ENCODE results near the gene GNG13. TPM values are rescaled to one million over a fixed set of nuclear protein-coding genes. Genes with fewer than 3 reads are reported as not detected.
A peak's percentile ranks its signal among the peaks of the same experiment; 100 is the strongest.

The GNG13 gene
- total and polyA plus RNA-seq, 9 of the 15 experiments (the other 6 are each of a cell fraction or from before 2014, with no cell fraction given): not detected

- in situ Hi-C loops (cut with MboI) (no loop called here), intact Hi-C loops (cut with micrococcal nuclease) (no loop called here)
- H3K79me2 ChIP-seq (ENCODE audit: control insufficient read depth, insufficient read depth, low read length): peaks cover 16% of the 10 kb centered on the region
- H3K36me3 ChIP-seq (ENCODE audit: control insufficient read depth, insufficient read depth, low read length): peaks cover 69% of the 10 kb centered on the region; the same call in 2 of the 3 replicates
- H3K9me3 ChIP-seq (replicated peaks; ENCODE audit: control insufficient read depth, insufficient read depth, low read depth, low read length): no peaks in the 10 kb centered on the region
- H3K27me3 ChIP-seq (ENCODE audit: control insufficient read depth in 2 of 2, insufficient read depth in 2 of 2, low read length in 2 of 2): no peaks in the 10 kb centered on the region
- WGBS (ENCODE audit: insufficient coverage, low coverage, missing lambda C conversion rate): 98% methylated on average over 6 of the region's 8 CpGs
- H4K20me1 ChIP-seq (replicated peaks; ENCODE audit: control insufficient read depth, insufficient read depth, low read length): 0 out of 2 replicates have a peak, but pooled peaks cover 4% of the 10 kb centered on the region
- no peak for TF ChIP-seq NR2C1 (IDR thresholded peaks at IDR 0.05)
- TF ChIP-seq NR2C1 (tag; IDR thresholded peaks at IDR 0.05): no peak
- no peak for DNase-seq (ENCODE audit: extremely low read depth in 1 of 4, low spot score in 3 of 4)
- no peaks in the 10 kb centered on the region for H3K9me1 ChIP-seq (ENCODE audit: control insufficient read depth, insufficient read depth, low read length)
- ChIA-PET CTCF (ENCODE audit: low intra/inter-chr PET ratio) (no interaction called here), POLR2A (no interaction called here)
- H3K4me2 ChIP-seq (ENCODE audit: insufficient read depth, low read length): no peak overlapping the region
- H3K4me1 ChIP-seq (replicated peaks in 1 of 2; ENCODE audit: control insufficient read depth in 2 of 2, insufficient read depth in 2 of 2, low read length in 2 of 2): peaks cover 7 to 89% of the 10 kb centered on the region in 2 experiments; a peak in 3 of 5 replicates
- no peak for FAIRE-seq
- BruUV-seq (replicated peaks): no TSS peak
- no peak overlapping the region for H3K27ac ChIP-seq (ENCODE audit: extremely low read depth, low read depth, low read length)
- no peak overlapping the region for H3K4me3 ChIP-seq
- ATAC-seq: no peak
- peak overlapping the region in 1 of 2 experiments; percentile 35; a peak in 1 of 4 replicates for H3K9ac ChIP-seq (ENCODE audit: insufficient read depth in 1 of 2, low read depth in 2 of 2, low read length in 2 of 2)
- no peak overlapping the region for H2AFZ ChIP-seq (ENCODE audit: low read depth, low read length)
Measured at GRCh38 chr16:793414-793813, 7.1 kb downstream of the GNG13 start.

GRCh38 chr16:792221-792995, 8.1 kb downstream of the GNG13 start:
- no peaks in the 10 kb centered on the region for H3K9me1 ChIP-seq (ENCODE audit: control insufficient read depth, insufficient read depth, low read length)
- ChIA-PET POLR2A (interaction anchor here (0.6 kb wide), 1 partner anchor 156 kb away, joined by 3 read pairs; the partner anchor contains the start of gene METTL26), CTCF (ENCODE audit: low intra/inter-chr PET ratio) (no interaction called here)
- intact Hi-C loops (cut with micrococcal nuclease) (no loop called here), in situ Hi-C loops (cut with MboI) (no loop called here)
- no peaks in the 10 kb centered on the region for H3K27me3 ChIP-seq (ENCODE audit: control insufficient read depth in 2 of 2, insufficient read depth in 2 of 2, low read length in 2 of 2)
- no peak overlapping the region for H3K9ac ChIP-seq (ENCODE audit: insufficient read depth in 1 of 2, low read depth in 2 of 2, low read length in 2 of 2)
- H3K36me3 ChIP-seq (ENCODE audit: control insufficient read depth, insufficient read depth, low read length): peaks cover 64% of the 10 kb centered on the region; the same call in 2 of the 3 replicates
- BruUV-seq (replicated peaks): no TSS peak
- FAIRE-seq: no peak
- peaks cover 10 to 88% of the 10 kb centered on the region in 2 experiments; a peak in 4 of 5 replicates for H3K4me1 ChIP-seq (replicated peaks in 1 of 2; ENCODE audit: control insufficient read depth in 2 of 2, insufficient read depth in 2 of 2, low read length in 2 of 2)
- no peak overlapping the region for H2AFZ ChIP-seq (ENCODE audit: low read depth, low read length)
- H3K27ac ChIP-seq (ENCODE audit: extremely low read depth, low read depth, low read length): no peak overlapping the region
- H4K20me1 ChIP-seq (replicated peaks; ENCODE audit: control insufficient read depth, insufficient read depth, low read length): 0 out of 2 replicates have a peak, but pooled peaks cover 4% of the 10 kb centered on the region
- H3K4me2 ChIP-seq (ENCODE audit: insufficient read depth, low read length): no peak overlapping the region
- peak in 1 of 4 experiments; percentile 12 for DNase-seq (ENCODE audit: extremely low read depth in 1 of 4, low spot score in 3 of 4)
- 92% methylated on average over 39 of the region's 46 CpGs for WGBS (ENCODE audit: insufficient coverage, low coverage, missing lambda C conversion rate)
- peaks cover 24% of the 10 kb centered on the region for H3K79me2 ChIP-seq (ENCODE audit: control insufficient read depth, insufficient read depth, low read length)
- no peaks in the 10 kb centered on the region for H3K9me3 ChIP-seq (replicated peaks; ENCODE audit: control insufficient read depth, insufficient read depth, low read depth, low read length)
- H3K4me3 ChIP-seq: no peak overlapping the region
- ATAC-seq: no peak
- TF ChIP-seq CC2D1A (IDR thresholded peaks at IDR 0.05) (no peak), ZNF696 (CRISPR knock-in tag; conservative IDR thresholded peaks at IDR 0.05) (no peak), SP1 (CRISPR knock-in tag; IDR thresholded peaks at IDR 0.05) (no peak), ZNF561 (CRISPR knock-in tag; conservative IDR thresholded peaks at IDR 0.05) (no peak), ZNF253 (CRISPR knock-in tag; conservative IDR thresholded peaks at IDR 0.05) (no peak), GATAD2A (IDR thresholded peaks at IDR 0.05) (no peak), RBM14 (IDR thresholded peaks at IDR 0.05; ENCODE audit: borderline replicate concordance, insufficient read depth, low read depth, low read length) (no peak), E2F6 (IDR thresholded peaks at IDR 0.05; ENCODE audit: borderline replicate concordance in 1 of 2, extremely low read depth in 1 of 2, insufficient read depth in 1 of 2, insufficient read length in 1 of 2, low read depth in 1 of 2, low read length in 1 of 2, poor library complexity in 1 of 2, severe bottlenecking in 1 of 2) (peak in 1 of 2 experiments; percentile 42), USF1 (CRISPR knock-in tag; IDR thresholded peaks at IDR 0.05) (no peak)

Measured in K562 (cell line).